C1 segment of cervical spinal cord (tissue), 14 donors: ENCODE results near the gene SLC35A2.

Experiments used
- DNase-seq, 14 donors: peaks; one replicate each; lab custom pipeline; 2025; lab: John Stamatoyannopoulos, UW

The SLC35A2 gene

DNA sequence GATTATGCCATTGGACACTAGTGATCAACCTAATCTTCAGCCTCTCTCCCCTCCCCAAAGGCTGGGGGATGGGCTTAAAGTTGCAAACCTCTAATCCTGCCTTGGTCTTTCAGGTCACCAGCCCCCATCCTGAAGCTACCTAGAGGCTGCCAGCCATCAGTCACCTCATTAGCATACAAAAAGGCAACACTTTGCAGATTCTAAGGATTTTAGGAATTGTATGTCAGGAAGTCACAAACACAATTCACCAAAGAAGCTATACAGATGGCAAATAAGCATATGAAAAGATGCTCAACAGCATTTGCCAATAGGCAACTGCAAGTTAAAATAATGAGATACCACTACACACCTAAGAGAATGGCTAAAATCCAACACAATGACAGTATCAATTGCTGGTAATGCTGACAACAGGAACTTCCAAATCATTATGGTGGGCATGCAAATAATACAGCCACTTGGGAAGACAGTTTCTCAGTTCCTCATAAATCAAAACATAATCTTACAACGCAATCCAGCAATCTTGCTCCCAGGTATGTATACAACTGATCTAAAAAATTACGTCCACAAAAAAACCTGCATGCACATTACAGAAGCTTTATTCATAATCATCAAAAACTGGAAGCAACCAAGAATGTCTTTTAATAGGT, 16.4 kb upstream of the SLC35A2 start:
- no peak for DNase-seq

DNA sequence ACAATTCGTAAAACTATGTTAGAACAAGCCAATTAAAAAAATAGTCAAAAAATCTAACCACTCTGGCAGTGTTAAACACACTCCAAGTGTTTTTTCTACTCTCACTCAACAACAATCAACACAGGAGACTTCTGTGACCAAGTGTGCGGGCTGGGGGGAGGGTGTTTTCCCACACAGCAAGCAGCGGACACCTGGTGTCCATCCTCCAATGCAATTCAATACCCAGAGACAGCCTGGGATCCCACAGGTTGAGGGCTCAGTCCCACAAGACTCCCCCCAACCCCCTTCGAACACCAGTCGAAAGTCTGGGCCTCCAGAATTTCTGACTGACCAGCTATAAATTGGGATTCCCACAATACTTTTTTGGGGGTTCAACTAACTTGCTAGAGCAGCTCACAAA, 15.7 kb upstream of the SLC35A2 start:
- DNase-seq = no peak

DNA sequence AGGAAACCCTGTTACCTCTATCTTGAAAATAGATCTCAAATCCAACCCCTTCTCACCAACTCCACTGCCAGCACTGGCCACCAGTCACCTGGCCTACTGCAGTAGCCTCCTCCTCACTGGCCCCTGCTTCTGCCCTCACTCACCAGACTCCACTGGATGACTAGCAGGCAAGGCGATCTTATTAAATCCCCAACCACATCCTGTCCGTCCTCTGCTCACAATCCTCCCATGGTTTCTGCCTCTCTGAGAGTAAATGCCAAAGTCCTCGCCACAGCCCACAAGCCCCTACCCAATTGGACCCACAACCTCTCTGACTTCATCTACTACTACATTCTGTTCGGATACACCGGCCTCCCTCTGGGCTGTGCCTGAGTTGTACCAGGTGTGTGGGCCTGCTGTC, 12.8 kb upstream of the SLC35A2 start:
- no peak for DNase-seq

DNA sequence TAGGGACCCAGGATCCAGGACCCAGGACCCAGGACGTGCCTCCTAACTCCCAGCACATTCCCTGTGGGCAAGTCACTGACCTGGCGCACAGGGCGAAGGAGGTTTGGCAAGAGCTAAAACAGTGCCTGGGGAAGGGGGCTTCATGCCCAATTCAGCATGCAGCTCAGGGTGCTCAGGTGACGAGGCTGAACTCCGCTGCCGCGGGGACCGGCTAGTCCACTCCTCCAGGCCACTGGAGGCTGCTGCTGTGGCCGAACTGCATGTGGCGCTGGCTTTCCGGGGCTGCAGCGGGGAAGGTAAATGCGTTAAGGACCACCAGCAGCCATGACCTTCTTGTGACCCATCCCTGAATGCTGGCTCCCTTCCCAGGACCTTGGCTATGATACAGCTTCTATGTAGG, 12.3 kb upstream of the SLC35A2 start:
- DNase-seq = no peak

DNA sequence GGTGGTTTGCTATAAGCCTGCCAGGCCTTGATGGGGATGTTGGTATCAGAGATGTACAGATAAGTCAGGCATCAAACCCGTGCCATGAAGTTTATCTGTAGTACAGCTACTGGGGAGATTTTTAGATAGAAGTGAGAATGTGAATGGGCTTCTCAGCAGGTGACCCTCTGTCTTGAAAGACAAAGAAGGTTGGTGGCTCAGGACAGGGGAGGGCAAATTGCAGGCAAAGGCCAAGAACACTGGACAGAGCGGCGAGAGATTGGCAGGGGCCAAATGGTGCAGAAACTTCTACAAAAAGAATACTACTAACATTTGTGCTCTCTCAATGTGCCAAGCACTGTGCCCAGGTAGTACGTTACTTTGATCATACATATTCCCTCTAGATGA, 9.3 kb upstream of the SLC35A2 start:
- no peak for DNase-seq

DNA sequence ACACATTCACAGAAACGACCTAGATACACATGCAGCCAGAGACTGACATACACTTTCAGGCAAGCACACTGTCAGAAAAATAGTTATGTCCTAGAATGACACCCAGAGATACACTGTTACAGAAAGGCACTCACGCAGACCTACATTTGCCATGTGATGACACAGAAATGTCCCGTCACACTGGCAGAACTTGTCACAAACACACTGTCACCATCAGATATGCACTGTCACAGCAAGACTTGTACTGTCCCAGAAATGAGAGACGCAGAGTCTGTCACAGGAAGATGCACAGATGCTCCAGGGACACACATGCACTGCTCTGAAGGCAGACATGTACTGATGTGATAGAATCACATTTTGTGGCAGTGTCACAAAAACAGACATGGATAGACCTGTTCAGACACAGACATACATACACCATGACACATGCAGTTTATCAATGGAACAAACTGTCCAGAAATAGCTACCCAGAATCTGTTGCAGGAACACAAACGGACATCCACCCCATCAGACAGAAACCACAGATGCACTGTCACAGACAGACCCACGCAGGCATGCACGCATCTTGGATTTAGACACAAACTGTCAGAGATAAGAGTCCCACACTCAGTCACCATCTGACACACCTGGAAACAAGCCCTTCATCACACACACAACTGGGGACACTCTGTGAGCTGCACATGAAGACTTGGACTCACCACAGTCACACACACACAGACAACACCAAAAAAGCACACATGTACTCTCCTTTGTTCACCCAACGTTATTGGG, 8.7 kb upstream of the SLC35A2 start:
- peak in 1 of 14 donors; percentile 6 for DNase-seq

DNA sequence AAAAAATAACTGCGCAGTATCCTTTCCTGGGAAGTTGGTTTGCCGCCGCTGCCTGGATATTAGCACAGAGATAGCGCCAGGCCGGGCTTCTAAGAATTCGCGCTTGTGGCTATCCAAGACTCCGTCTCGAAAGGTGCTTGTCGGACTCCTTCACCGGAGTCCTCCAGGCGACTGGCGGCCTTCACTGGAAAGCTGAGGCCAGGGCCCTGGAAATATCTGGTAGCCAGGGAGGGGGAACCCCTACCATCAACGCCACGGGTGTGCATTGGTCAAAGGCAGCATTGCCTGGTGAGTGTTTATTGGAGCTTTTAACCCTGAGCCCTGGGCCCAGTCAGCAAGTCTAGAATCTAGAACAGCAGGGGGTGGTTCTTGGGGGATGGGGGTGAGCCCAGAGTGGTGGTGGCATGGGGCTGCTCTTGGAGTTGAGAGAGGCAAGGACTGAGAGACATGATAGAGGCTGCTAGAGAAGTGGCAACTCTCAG, 8.0 kb upstream of the SLC35A2 start:
- peak in 1 of 14 donors; percentile 42 for DNase-seq

DNA sequence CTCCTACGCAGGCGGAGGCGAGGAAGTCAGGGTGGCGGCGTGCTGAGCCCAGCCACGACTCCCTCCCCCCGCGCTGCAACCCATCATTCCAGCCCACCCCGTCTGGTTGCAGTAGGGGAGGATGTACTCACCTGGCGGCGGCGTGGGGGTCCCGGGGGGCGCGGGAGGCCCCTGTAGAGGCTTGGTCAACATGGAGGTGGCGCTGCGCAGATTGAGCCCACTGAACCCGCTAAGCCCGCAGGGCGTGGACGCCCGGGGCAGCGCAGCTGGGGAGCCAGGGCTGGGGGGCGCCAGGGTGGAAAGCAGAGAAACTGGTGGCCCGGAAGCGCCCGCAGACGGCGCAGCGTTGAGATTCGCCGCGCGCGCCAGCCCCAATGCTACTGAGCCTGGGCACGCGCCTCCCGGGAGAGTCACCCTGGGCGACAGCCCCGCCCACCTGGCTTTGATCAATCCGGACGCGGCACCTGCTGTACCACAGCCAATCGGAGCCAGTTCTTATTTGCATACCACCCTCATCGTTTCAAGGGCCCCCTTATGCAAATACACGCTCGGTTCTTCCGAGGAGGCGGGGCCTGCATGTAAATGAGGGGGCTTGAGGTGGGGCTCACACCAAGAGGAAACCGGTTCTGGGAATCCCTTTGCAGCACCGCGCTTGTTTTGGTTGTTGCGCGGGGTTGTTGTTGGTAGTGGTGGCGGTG, 7.3 kb upstream of the SLC35A2 start, which contains the start of gene PIM2:
TSS of gene PIM2 (minus strand) at position 382 of the 698 bp plus-strand sequence. CDS start at position 192, 190 bp downstream.
- peak in 12 of 14 donors; percentile 24 to 93 (median 56) for DNase-seq

DNA sequence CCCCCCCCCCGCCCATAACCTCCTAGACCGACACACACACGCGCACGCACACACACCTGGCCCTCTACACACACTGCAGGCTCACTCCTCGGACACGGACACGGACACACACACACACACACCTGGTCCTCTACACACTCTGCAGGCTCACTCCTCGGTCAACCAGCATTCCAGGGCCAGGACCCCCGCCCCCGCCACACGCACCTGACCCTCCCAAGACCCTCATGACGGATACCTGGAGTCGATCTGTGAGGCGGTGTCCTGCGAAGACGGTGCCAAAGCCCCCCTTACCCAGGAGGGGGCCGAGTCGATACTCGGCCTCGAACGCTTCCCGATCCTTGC, 6.8 kb upstream of the SLC35A2 start:
- peak in 1 of 14 donors; percentile 1 for DNase-seq

DNA sequence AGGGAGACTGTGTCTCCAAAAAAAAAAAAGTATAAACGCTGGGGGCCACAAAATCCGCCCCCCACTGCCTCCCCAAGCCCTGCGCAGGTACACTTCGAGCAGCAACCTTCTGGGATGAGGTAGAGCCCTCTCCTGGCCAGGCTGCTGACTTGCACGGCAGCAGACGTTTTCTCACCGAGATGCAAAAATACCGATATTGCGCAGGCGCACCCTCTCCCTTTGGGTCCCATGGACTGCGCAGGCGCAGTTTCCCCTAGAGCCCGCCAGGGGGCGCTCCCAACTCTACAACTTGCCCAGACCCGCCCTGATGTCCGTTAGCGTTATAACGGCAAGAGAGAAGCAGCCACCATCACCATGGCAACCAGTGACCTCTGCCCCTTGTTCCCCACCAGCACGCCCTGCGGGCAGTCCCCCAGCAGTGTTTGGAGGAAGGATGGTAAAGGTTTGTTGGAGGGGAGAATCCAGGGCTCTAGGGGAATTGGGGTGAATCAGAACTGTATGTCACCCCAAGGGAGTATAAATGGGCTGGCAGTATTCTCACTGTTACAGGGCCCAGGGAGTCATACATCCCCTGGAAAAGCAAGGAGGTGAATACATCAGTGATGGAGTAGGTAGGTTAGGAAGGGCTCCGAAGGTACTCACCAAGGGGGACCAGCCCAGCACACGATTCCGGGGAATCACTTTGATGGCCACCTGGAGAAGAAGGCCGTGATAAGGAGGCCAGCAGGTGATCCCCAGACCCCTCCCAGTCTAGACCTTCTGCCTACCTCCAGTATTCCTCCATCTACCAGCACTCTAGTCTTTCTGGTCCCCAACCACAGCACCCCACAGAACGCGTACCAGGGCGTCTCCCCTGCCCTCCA, 5.9 kb upstream of the SLC35A2 start:
- DNase-seq = peak in 13 of 14 donors; percentile 19 to 90 (median 75)

DNA sequence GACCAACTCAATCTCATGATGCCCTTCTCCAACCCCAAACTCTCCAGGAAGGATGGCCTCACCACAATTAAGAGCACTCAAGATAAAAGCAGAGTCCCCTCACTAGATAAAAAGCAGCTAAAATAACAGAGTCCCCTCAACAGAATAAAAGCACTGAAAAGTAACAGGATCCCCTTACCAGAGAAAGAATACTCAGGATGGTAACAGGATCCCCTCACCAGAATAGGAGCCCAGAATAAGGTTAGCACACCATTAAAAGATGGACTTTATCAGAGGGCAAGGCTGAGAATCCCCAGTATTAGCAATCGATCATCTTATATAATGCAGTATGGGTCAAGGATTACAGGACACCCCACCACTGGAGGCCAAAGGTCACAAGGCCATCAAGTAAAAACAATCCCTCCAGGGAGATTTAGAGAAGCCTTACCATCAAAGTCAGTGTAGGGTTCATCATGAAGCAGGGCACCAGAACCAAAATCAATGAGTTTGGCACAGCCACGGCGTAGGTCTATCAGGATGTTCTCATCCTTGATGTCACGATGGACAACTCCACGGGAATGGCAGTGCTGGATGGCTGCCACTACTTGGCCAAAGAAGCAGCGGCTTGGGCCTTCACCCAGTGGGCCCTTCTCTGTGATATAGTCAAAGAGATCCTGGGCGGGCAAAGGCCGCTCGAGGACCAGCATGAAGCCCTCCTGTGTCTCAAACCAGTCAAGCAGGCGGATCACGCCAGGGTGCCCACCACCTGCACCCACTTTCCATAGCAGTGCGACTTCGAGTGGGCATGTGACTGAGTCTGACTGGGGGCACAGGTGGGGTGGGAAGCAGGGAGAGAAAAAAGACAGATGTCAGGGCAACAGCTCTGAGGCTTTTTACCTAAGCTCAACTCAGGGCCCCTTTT, 3.4 kb upstream of the SLC35A2 start:
- no peak for DNase-seq

DNA sequence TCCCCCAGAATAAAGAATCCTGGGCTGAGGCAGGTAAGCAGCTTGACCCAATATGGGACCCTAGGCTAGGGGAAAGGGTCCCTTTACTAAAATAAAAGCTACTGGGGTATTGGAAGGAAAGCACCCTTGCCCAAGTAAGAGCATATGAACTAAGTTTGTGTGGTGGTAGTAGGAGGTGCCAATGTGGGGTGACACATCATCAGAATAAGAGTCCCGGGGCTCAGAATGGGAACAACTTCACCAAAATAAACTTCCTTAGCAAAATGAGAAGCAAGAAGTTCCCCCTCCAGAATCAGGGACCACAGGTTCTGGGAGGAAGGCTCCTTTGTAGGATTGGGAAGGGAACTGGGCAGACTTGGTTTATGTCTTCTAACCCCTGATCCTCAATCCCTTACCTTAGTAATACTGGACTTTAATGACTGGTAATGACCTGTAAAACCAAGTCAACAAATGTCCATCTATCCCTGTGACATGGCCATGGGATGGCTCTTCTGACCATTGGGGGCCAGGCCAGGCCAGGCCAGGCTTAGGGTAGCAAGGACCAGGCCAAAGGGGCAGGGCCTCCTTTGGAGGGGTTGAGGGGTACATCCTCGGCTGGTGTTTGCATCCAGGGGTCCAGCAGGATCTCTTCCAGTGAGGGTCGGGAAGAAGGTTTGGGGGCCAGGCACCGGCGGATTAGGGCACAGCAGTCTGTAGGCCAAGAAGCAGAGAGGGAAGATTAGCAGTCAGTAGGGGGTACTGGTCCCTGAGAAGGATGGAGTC, 2.3 kb upstream of the SLC35A2 start:
- DNase-seq = no peak

DNA sequence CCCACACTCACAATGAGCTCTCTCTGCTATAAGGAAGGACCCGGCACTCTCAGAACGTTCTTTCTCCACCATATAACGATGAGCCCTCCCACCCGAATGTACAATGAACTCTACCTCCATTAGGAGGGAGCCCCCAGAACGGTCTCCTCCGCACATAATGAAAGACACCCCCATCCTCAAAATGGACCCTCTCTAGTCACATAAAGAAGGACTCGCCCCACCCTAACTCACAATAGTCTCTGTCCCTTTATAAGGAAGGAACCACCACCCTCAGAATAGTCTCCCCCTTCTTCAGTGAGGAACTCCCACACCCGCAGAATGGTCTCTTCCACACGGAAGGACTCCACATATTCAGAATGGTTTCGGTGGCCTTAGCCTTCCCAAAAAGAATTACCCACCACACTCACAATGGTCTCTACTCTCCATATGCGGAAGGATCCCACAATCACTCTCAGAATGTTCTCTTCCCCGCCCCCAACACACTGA, 477 bp downstream of the SLC35A2 start:
- no peak for DNase-seq

DNA sequence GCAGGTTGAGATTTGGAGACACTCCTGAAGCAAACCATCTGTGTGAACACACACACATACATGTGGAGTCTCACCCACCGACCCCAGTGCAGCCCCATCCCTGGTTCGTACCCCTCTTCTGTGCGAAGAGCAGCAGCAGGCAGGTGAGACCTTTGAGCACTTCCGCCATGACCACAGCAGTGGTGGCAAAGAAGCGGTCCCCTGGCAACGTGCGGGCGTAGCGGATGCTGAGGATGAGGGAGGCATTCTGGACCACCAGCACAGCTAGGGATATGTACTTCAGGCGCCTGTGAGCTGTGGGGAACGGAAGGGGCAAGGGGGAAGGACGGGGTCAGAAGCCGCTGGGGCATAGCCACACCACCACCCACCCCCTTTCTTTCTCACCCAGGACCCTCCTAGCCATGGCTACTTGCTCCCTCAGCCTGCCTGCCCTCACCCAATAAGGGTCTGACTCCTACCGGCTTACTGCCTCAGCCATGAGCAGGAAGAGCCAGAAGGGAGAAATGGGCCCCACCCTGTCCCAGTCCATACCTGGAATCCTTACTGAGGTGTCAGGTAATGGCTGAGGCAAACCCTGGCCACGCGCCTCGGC, 1.6 kb downstream of the SLC35A2 start:
- DNase-seq = no peak

DNA sequence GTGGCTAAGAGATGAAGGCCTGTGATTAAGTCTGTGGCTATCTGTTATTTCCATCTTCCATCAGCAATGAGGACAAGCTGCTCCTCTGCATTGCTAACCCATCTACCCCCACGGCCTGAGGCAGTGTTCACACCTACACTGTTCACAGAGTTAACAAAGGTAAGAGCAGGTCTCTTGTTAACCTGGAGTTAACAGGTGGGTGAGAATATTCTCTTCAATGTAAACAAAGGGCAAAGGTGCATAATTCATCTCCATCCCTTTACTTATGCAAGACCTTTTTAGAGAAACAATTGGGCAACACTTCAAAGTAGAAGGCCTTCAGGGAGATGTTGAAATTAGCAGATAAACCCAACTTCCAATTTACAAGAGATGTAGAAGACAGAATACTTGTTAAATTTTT, 2.8 kb downstream of the SLC35A2 start:
- DNase-seq = no peak

DNA sequence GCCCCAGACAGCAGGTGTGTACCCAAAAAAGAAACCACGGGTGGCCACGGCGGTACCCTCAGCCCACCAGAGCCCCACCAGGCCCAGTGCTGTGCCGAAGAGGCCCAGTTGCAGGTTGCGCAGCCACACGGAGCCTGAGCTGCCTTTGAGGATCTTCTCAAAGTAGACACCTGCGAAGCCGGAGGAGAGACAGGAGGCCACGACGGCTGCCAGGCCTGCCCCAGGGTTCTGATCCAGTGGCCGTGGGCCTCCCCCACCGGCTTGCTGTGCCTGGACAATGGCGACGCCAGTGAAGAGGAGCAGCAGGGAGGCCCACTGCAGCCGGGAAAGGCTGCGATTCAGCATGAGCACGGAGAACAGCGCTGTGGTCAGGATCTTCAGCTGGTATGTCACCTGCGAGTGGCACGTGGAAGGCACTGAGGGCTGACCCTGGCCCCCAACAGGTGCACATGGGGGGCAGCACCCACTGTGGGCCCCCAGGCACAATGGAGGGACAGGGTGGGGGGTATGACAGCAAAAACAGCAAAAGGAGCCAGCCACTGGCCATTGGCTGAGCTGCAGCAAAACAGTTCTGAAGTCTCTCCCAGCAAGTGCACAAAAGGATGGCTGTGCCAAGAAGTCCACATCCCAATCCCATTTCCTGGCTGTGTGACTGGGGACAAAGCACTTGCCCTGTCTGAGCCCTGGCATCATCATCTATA, 6.2 kb downstream of the SLC35A2 start:
- no peak for DNase-seq

DNA sequence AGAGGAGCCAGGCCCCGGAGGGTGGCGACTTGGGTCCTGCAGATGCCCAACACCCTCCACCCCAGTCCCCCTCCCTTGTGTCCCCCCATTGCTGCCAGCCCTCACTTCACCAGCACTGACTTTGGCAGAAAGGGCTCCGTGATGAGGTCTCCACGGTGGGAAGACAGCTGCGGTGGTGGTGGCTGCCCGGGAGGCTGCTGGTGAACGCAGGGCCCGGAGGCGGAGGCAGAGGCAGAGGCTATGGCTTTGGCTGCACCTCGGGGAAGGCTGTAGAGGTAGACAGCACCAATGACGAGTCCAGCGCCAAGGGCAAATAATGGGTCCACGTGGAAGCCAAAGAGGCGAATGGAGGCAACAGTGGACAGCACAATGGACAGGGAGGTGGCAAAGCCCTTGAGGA, 6.8 kb downstream of the SLC35A2 start:
- DNase-seq = no peak

DNA sequence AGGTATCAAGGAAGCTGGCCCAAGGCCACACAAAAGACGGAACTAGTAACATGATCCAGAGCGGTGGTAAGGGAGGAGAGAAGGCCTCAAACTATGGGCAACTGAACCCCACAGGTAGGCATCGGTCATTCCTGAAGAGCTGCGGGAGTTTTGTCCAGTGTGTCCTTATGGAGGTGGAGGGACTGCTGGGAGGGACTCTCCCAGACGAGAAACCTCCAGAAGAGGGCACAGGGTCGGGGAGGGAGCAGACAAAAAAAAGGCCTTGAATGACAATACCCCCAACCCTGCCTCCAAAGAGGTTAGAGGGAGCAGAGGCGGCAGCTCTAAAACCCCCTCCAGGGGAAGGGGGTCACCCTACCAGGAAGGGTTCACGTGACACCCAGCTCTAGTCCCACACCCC, 7.3 kb downstream of the SLC35A2 start:
- DNase-seq = no peak

DNA sequence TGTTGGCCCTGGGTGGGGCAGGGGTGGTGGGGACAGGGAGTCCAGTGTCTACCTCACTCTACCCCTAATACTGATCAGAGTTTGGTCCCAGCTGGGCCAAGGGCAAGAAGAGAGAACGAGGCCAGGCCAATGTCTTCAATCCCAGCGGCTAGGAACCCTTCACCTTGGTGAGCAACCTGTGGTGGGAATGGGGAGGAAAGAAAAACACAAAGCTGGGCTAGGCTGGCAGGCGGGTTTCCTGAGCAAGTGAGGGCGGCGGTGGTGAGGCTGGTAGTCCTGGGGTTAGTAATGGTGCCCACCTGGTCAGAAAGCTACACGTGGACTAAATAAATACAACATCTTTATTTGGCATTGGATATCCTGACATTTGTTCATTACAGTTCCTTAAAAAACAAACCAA, 8.2 kb downstream of the SLC35A2 start:
- DNase-seq = no peak
